ENCODE measurements around the gene PDHX. TPM values are rescaled to one million over a fixed set of nuclear protein-coding genes. Genes with fewer than 3 reads are reported as not detected.

PDHX gene
- total RNA-seq, 1 experiment from 2014 or later: 99.9 TPM

DNA sequence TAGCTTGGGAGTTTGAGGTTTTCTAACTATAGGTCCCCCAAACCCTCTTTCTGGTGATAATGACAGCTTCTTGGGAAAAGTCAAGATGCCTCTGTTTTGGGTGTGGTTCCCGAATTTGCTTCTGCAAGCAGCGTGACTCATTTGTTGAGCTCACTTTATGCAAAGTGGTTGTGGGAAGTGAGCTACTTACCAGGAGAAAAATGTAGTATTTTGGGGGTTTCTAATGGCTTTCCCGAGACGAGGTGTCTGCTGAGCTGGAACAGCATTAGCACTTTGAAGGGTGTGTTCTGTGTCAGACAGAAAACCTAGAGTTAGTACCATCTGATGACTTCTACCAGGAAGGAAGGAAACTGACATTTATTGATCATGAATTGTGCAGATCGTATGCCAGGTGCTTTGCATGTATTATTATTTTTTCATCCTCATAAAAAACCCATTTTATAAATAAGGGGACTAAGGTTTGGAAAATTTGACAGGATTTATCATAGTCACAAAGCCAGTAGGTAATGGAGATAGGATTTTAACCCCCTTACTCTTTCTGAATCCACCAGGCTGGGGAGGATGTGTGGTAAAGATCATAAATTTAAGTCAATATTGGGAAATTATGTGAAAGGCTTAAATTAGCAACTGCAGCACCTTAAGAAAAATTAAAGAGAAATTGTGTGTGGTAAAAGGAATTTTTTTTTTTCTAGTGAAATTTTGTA, 113.7 kb downstream of the PDHX start:
- no TSS peak for BruUV-seq (replicated peaks)
- peak; percentile 62 for DNase-seq (ENCODE audit: low spot score)
- H3K4me3 ChIP-seq (ENCODE audit: low read depth, low read length, poor library complexity, severe bottlenecking): no peak overlapping the region
- TF ChIP-seq EZH2 (IDR thresholded peaks at IDR 0.05; ENCODE audit: borderline replicate concordance, low read depth, low read length, poor library complexity, severe bottlenecking): no peak
- no peak for TF ChIP-seq CTCF (conservative IDR thresholded peaks at IDR 0.05; ENCODE audit: low read depth, low read length)
- no peaks in the 10 kb centered on the region for H3K27me3 ChIP-seq (replicated peaks; ENCODE audit: insufficient read depth, low read depth, low read length, poor library complexity)
- intact Hi-C loops (cut with micrococcal nuclease; ENCODE audit: unreplicated experiment): no loop called here
- CTCF ChIA-PET: interaction anchor here (0.7 kb wide), 1 partner anchor 363 kb away, joined by 3 read pairs; no protein-coding TSS in a partner anchor
- POLR2A ChIA-PET (ENCODE audit: low non-redundant PET): no interaction called here
- peaks cover 8% of the 10 kb centered on the region for H3K4me1 ChIP-seq (ENCODE audit: insufficient read depth, low read length, poor library complexity, severe bottlenecking)
- no peaks in the 10 kb centered on the region for H3K9me3 ChIP-seq (ENCODE audit: low read depth, low read length, poor library complexity, severe bottlenecking)
- H3K36me3 ChIP-seq (ENCODE audit: insufficient read depth, low read length, poor library complexity, severe bottlenecking): no peaks in the 10 kb centered on the region
- H3K27ac ChIP-seq (ENCODE audit: low read depth, low read length, poor library complexity, severe bottlenecking): no peak overlapping the region

DNA sequence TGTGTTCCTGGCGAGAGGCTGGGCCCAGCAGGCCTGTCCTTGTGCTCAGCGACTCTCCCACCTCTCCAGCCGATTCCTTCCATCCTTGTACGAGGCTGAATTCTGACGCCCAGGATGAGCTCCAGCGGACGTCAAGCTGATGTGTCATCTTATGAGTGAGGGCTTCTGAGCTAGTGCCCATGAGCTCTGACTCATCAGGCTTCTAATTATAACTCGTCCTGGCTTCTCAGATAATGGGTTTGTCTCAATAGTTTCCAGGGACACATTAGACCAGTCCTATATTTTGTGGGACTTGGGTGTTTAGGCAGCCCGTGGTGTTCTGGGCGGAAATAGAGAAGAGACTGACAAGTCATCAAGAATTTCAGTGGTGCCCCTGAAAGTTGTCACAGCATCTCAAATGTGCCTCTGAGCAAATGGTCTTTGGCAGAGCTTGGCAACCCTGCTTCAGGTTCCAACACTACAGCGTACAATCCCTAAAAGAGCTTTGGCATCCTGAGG, 114.3 kb downstream of the PDHX start:
- Histone ChIP-seq H3K4me1 (ENCODE audit: insufficient read depth, low read length, poor library complexity, severe bottlenecking) (peaks cover 14% of the 10 kb centered on the region), H3K27me3 (replicated peaks; ENCODE audit: insufficient read depth, low read depth, low read length, poor library complexity) (no peaks in the 10 kb centered on the region), H3K36me3 (ENCODE audit: insufficient read depth, low read length, poor library complexity, severe bottlenecking) (no peaks in the 10 kb centered on the region), H3K9me3 (ENCODE audit: low read depth, low read length, poor library complexity, severe bottlenecking) (no peaks in the 10 kb centered on the region), H3K4me3 (ENCODE audit: low read depth, low read length, poor library complexity, severe bottlenecking) (no peak overlapping the region), H3K27ac (ENCODE audit: low read depth, low read length, poor library complexity, severe bottlenecking) (no peak overlapping the region)
- ChIA-PET CTCF (no interaction called here), POLR2A (ENCODE audit: low non-redundant PET) (no interaction called here)
- TF ChIP-seq CTCF (conservative IDR thresholded peaks at IDR 0.05; ENCODE audit: low read depth, low read length) (no peak), EZH2 (IDR thresholded peaks at IDR 0.05; ENCODE audit: borderline replicate concordance, low read depth, low read length, poor library complexity, severe bottlenecking) (no peak)
- no TSS peak for BruUV-seq (replicated peaks)
- peak; percentile 91 for DNase-seq (ENCODE audit: low spot score)
- intact Hi-C loops (cut with micrococcal nuclease; ENCODE audit: unreplicated experiment): no loop called here

DNA sequence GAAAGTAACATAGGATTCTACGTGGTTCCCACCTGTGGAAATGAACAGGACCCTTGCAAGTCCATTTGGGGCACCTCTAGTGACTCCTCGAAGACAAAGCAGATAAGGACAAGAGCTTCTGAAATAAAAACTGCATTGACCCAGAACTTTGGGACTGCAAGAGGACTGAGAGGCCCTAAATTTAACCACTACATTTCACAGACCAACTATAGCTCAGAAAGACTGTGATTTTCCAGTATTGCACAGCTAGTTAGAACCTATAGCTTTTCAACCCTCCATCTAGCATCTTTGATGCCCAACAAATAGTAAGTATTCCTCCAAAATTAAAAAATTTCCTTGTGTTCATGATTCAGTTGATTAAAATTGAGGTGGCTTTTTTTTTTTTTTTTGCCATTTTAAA, 114.9 kb downstream of the PDHX start:
- no peak overlapping the region for H3K27ac ChIP-seq (ENCODE audit: low read depth, low read length, poor library complexity, severe bottlenecking)
- no peaks in the 10 kb centered on the region for H3K9me3 ChIP-seq (ENCODE audit: low read depth, low read length, poor library complexity, severe bottlenecking)
- no peak for DNase-seq (ENCODE audit: low spot score)
- intact Hi-C loops (cut with micrococcal nuclease; ENCODE audit: unreplicated experiment): no loop called here
- CTCF ChIA-PET: no interaction called here
- no TSS peak for BruUV-seq (replicated peaks)
- TF ChIP-seq EZH2 (IDR thresholded peaks at IDR 0.05; ENCODE audit: borderline replicate concordance, low read depth, low read length, poor library complexity, severe bottlenecking) (no peak), CTCF (conservative IDR thresholded peaks at IDR 0.05; ENCODE audit: low read depth, low read length) (no peak)
- no peaks in the 10 kb centered on the region for H3K27me3 ChIP-seq (replicated peaks; ENCODE audit: insufficient read depth, low read depth, low read length, poor library complexity)
- H3K36me3 ChIP-seq (ENCODE audit: insufficient read depth, low read length, poor library complexity, severe bottlenecking): no peaks in the 10 kb centered on the region
- peaks cover 20% of the 10 kb centered on the region for H3K4me1 ChIP-seq (ENCODE audit: insufficient read depth, low read length, poor library complexity, severe bottlenecking)
- H3K4me3 ChIP-seq (ENCODE audit: low read depth, low read length, poor library complexity, severe bottlenecking): no peak overlapping the region
- POLR2A ChIA-PET (ENCODE audit: low non-redundant PET): no interaction called here
